ENCODE measurements around the gene NRXN2.

Gene NRXN2

GRCh38 chr11:64696045-64696444 is 27.0 kb downstream of the NRXN2 start:
- Histone ChIP-seq H3F3A (ENCODE audit: control insufficient read depth, insufficient read depth) (no peaks in the 10 kb centered on the region), H3K4me1 (ENCODE audit: control insufficient read depth, low read length) (peaks cover 6% of the 10 kb centered on the region), H3K79me2 (ENCODE audit: control insufficient read depth, low read length) (no peaks in the 10 kb centered on the region), H3K9me2 (replicated peaks; ENCODE audit: control insufficient read depth, low read length) (no peaks in the 10 kb centered on the region), H3K4me3 (ENCODE audit: low read length) (no peak overlapping the region), H3K9me3 (ENCODE audit: control insufficient read depth, insufficient read depth, low read length) (no peaks in the 10 kb centered on the region), H3K27me3 (ENCODE audit: control insufficient read depth, low read length) (peaks cover 22% of the 10 kb centered on the region), H3K27ac (ENCODE audit: low read depth, low read length) (no peak overlapping the region), H3K4me2 (ENCODE audit: low read length) (no peak overlapping the region), H4K20me1 (ENCODE audit: control insufficient read depth, insufficient read depth, low read depth, low read length) (no peaks in the 10 kb centered on the region), H3K36me3 (ENCODE audit: control insufficient read depth, low read length) (no peaks in the 10 kb centered on the region)
- TF ChIP-seq, protein P1, sequence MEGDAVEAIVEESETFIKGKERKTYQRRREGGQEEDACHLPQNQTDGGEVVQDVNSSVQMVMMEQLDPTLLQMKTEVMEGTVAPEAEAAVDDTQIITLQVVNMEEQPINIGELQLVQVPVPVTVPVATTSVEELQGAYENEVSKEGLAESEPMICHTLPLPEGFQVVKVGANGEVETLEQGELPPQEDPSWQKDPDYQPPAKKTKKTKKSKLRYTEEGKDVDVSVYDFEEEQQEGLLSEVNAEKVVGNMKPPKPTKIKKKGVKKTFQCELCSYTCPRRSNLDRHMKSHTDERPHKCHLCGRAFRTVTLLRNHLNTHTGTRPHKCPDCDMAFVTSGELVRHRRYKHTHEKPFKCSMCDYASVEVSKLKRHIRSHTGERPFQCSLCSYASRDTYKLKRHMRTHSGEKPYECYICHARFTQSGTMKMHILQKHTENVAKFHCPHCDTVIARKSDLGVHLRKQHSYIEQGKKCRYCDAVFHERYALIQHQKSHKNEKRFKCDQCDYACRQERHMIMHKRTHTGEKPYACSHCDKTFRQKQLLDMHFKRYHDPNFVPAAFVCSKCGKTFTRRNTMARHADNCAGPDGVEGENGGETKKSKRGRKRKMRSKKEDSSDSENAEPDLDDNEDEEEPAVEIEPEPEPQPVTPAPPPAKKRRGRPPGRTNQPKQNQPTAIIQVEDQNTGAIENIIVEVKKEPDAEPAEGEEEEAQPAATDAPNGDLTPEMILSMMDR (IDR thresholded peaks at IDR 0.05; ENCODE audit: low read depth, low read length, poor library complexity, severe bottlenecking), result no peak
- no peak for TF ChIP-seq EZH2phosphoT487 (IDR thresholded peaks at IDR 0.05; ENCODE audit: borderline replicate concordance, low read length)

DNA sequence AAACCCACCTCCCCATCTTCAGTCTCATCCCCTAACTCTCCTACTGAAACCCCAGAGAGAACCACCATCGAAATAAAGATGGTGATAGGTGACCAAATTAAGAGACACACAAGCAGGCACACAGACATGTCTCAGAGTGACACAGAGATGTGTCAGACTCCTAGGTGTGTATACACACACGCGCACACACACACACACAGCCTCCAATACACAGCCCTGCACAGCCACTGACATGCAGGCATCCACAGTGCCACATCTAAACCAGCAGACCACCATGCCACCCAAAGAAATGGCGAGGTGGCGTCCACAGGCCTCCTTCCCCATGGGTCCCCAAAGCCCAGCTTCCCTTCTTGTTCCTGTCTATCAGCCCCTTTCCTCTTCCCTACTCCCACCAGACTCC is 27.4 kb downstream of the NRXN2 start:
- H3K27ac ChIP-seq (ENCODE audit: low read depth, low read length), result no peak overlapping the region
- H3K9me3 ChIP-seq (ENCODE audit: control insufficient read depth, insufficient read depth, low read length), result no peaks in the 10 kb centered on the region
- H4K20me1 ChIP-seq (ENCODE audit: control insufficient read depth, insufficient read depth, low read depth, low read length), result no peaks in the 10 kb centered on the region
- TF ChIP-seq EZH2phosphoT487 (IDR thresholded peaks at IDR 0.05; ENCODE audit: borderline replicate concordance, low read length), result no peak
- TF ChIP-seq, protein P1 (IDR thresholded peaks at IDR 0.05; ENCODE audit: low read depth, low read length, poor library complexity, severe bottlenecking), result no peak
- no peak overlapping the region for H3K4me3 ChIP-seq (ENCODE audit: low read length)
- H3K79me2 ChIP-seq (ENCODE audit: control insufficient read depth, low read length), result no peaks in the 10 kb centered on the region
- peaks cover 6% of the 10 kb centered on the region for H3K4me1 ChIP-seq (ENCODE audit: control insufficient read depth, low read length)
- no peak overlapping the region for H3K4me2 ChIP-seq (ENCODE audit: low read length)
- peaks cover 20% of the 10 kb centered on the region for H3K27me3 ChIP-seq (ENCODE audit: control insufficient read depth, low read length)
- no peaks in the 10 kb centered on the region for H3K9me2 ChIP-seq (replicated peaks; ENCODE audit: control insufficient read depth, low read length)
- H3K36me3 ChIP-seq (ENCODE audit: control insufficient read depth, low read length), result no peaks in the 10 kb centered on the region
- H3F3A ChIP-seq (ENCODE audit: control insufficient read depth, insufficient read depth), result no peaks in the 10 kb centered on the region

GRCh38 chr11:64694821-64695365 is 28.1 kb downstream of the NRXN2 start:
- peaks cover 6% of the 10 kb centered on the region for H3K4me1 ChIP-seq (ENCODE audit: control insufficient read depth, low read length)
- TF ChIP-seq, protein P1 (IDR thresholded peaks at IDR 0.05; ENCODE audit: low read depth, low read length, poor library complexity, severe bottlenecking), result no peak
- no peak for TF ChIP-seq EZH2phosphoT487 (IDR thresholded peaks at IDR 0.05; ENCODE audit: borderline replicate concordance, low read length)
- H3K27ac ChIP-seq (ENCODE audit: low read depth, low read length), result no peak overlapping the region
- H3K9me2 ChIP-seq (replicated peaks; ENCODE audit: control insufficient read depth, low read length), result no peaks in the 10 kb centered on the region
- H3K79me2 ChIP-seq (ENCODE audit: control insufficient read depth, low read length), result no peaks in the 10 kb centered on the region
- H3K4me3 ChIP-seq (ENCODE audit: low read length), result no peak overlapping the region
- H3K9me3 ChIP-seq (ENCODE audit: control insufficient read depth, insufficient read depth, low read length), result no peaks in the 10 kb centered on the region
- no peaks in the 10 kb centered on the region for H4K20me1 ChIP-seq (ENCODE audit: control insufficient read depth, insufficient read depth, low read depth, low read length)
- H3K4me2 ChIP-seq (ENCODE audit: low read length), result no peak overlapping the region
- H3F3A ChIP-seq (ENCODE audit: control insufficient read depth, insufficient read depth), result no peaks in the 10 kb centered on the region
- H3K27me3 ChIP-seq (ENCODE audit: control insufficient read depth, low read length), result peaks cover 16% of the 10 kb centered on the region
- H3K36me3 ChIP-seq (ENCODE audit: control insufficient read depth, low read length), result no peaks in the 10 kb centered on the region
